ENCODE data around the gene SLC9B2. TPM values are rescaled to one million over a fixed set of nuclear protein-coding genes. Genes with fewer than 3 reads are reported as not detected.

Gene SLC9B2
- total and polyA plus RNA-seq, 2 donors: 4.7 to 6.4 TPM

DNA sequence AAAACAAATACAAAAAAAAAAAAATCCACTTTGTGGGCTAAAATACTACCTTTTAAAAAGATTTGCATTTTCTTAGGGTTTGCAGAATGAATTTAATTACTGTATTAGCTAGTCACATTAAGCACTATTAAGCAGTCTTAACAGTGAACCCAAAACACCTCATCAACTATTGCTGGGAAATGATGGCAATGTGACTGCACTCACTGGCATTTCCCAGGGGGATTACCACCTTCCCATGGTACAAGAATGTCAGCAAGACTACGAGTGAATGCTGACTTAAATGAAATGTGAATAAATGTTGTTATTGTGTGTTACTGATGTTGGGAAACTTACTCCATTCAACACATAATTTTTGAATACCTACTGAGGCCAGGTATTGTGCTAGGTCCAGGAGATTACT, 10.0 kb upstream of the SLC9B2 start:
- H3K4me3 ChIP-seq (ENCODE audit: low read length in 2 of 2): no peak overlapping the region
- peaks cover 24 to 66% of the 10 kb centered on the region in 2 donors for H3K36me3 ChIP-seq (ENCODE audit: control insufficient read depth in 2 of 2, insufficient read depth in 2 of 2, low read length in 1 of 2)
- WGBS: 93% methylated on average over 1 of the region's 1 CpG
- H3K27me3 ChIP-seq (ENCODE audit: control insufficient read depth in 2 of 2, insufficient read depth in 1 of 2, low read length in 1 of 2): no peaks in the 10 kb centered on the region
- H3K9me3 ChIP-seq (ENCODE audit: control insufficient read depth in 2 of 2, insufficient read depth in 1 of 2, low read length in 1 of 2): no peaks in the 10 kb centered on the region
- DNase-seq (ENCODE audit: low read depth in 6 of 9, low spot score in 9 of 9): no peak
- no peaks in the 10 kb centered on the region for H3K4me1 ChIP-seq (ENCODE audit: control insufficient read depth in 2 of 2, insufficient read depth in 2 of 2, low read length in 2 of 2)
- H3K27ac ChIP-seq (ENCODE audit: low read depth in 1 of 2, low read length in 1 of 2): no peak overlapping the region

DNA sequence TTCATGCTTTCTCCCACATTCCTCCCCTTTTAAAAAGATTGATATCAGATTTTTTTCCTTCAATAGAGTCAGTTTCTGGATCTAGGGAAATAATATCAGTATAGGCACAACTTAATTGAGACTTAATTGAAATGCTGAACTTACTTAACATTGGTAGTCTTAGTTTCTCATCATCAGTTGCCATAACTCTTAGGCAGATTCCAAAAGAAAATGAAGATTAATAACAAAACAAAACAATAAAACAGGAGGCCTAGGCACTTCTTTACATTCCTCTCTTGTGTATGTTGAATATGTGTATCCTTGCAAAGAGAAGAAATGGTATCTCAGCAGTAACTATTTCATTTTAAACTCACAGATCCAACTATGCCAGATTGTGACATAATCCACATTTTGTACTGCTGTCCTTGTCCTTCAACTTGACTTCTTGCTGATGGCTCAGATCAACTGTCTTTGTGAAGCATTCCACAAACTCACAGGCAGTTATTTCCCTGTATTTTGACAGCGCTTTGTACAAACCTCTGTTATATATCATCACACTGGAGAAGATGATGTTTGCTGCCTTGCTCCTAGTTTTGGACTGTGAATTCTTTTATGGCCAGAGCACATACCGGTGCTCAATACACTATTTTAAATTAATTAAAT, 9.1 kb upstream of the SLC9B2 start:
- Histone ChIP-seq H3K4me3 (ENCODE audit: low read length in 2 of 2) (no peak overlapping the region), H3K9me3 (ENCODE audit: control insufficient read depth in 2 of 2, insufficient read depth in 1 of 2, low read length in 1 of 2) (no peaks in the 10 kb centered on the region), H3K27ac (ENCODE audit: low read depth in 1 of 2, low read length in 1 of 2) (no peak overlapping the region), H3K4me1 (ENCODE audit: control insufficient read depth in 2 of 2, insufficient read depth in 2 of 2, low read length in 2 of 2) (no peaks in the 10 kb centered on the region), H3K27me3 (ENCODE audit: control insufficient read depth in 2 of 2, insufficient read depth in 1 of 2, low read length in 1 of 2) (no peaks in the 10 kb centered on the region), H3K36me3 (ENCODE audit: control insufficient read depth in 2 of 2, insufficient read depth in 2 of 2, low read length in 1 of 2) (peaks cover 24 to 65% of the 10 kb centered on the region in 2 donors)
- WGBS: over 99% methylated on average over 2 of the region's 2 CpGs
- DNase-seq (ENCODE audit: low read depth in 6 of 9, low spot score in 9 of 9): no peak

DNA sequence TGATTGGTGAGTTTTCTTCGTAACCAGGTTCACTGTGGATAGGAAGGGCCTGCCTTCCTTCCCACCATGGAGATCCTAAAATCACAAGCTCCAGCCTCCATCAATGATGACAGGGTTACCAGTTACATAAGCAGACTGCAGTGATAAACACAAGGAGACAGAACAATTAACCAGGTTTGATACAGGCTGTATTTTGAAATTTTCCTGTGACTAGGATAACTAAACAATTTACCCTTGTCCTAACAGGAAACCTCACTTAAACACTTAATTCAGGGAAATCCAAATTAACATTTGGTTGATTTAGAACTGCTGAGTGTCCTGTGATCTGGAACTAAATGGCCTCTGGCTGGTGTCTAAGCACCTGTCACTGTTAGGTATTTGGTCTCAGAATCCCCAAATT, 3.1 kb upstream of the SLC9B2 start:
- WGBS: 98% methylated on average over 1 of the region's 1 CpG

GRCh38 chr4:103075894-103076746, 441 bp downstream of the SLC9B2 start:
- peak in 7 of 9 donors; percentile 17 to 77 (median 40) for DNase-seq (ENCODE audit: low read depth in 6 of 9, low spot score in 9 of 9)

More for the DNA sequence above, 3.1 kb upstream of the SLC9B2 start:
- H3K9me3 ChIP-seq (ENCODE audit: control insufficient read depth in 2 of 2, insufficient read depth in 1 of 2, low read length in 1 of 2): no peaks in the 10 kb centered on the region
- no peak for DNase-seq (ENCODE audit: low read depth in 6 of 9, low spot score in 9 of 9)
- H3K27me3 ChIP-seq (ENCODE audit: control insufficient read depth in 2 of 2, insufficient read depth in 1 of 2, low read length in 1 of 2): no peaks in the 10 kb centered on the region
- H3K36me3 ChIP-seq (ENCODE audit: control insufficient read depth in 2 of 2, insufficient read depth in 2 of 2, low read length in 1 of 2): peaks cover 0 to 20% of the 10 kb centered on the region in 2 donors
- H3K4me3 ChIP-seq (ENCODE audit: low read length in 2 of 2): no peak overlapping the region
- peaks cover 0 to 9% of the 10 kb centered on the region in 2 donors for H3K4me1 ChIP-seq (ENCODE audit: control insufficient read depth in 2 of 2, insufficient read depth in 2 of 2, low read length in 2 of 2)
- no peak overlapping the region for H3K27ac ChIP-seq (ENCODE audit: low read depth in 1 of 2, low read length in 1 of 2)

GRCh38 chr4:103075435-103075893, 1.1 kb downstream of the SLC9B2 start:
- WGBS: 36% methylated on average over 4 of the region's 4 CpGs
- Histone ChIP-seq H3K27me3 (ENCODE audit: control insufficient read depth in 2 of 2, insufficient read depth in 1 of 2, low read length in 1 of 2) (no peaks in the 10 kb centered on the region), H3K4me1 (ENCODE audit: control insufficient read depth in 2 of 2, insufficient read depth in 2 of 2, low read length in 2 of 2) (peaks cover 0 to 9% of the 10 kb centered on the region in 2 donors), H3K9me3 (ENCODE audit: control insufficient read depth in 2 of 2, insufficient read depth in 1 of 2, low read length in 1 of 2) (no peaks in the 10 kb centered on the region), H3K4me3 (ENCODE audit: low read length in 2 of 2) (peak overlapping the region; percentile 57 to 62), H3K27ac (ENCODE audit: low read depth in 1 of 2, low read length in 1 of 2) (peak overlapping the region in 1 of 2 donors; percentile 71), H3K36me3 (ENCODE audit: control insufficient read depth in 2 of 2, insufficient read depth in 2 of 2, low read length in 1 of 2) (peaks cover 0 to 3% of the 10 kb centered on the region in 2 donors)
- peak in 1 of 9 donors; percentile 11 for DNase-seq (ENCODE audit: low read depth in 6 of 9, low spot score in 9 of 9)

More at GRCh38 chr4:103075894-103076746, 441 bp downstream of the SLC9B2 start:
- Histone ChIP-seq H3K36me3 (ENCODE audit: control insufficient read depth in 2 of 2, insufficient read depth in 2 of 2, low read length in 1 of 2) (peaks cover 0 to 7% of the 10 kb centered on the region in 2 donors), H3K27me3 (ENCODE audit: control insufficient read depth in 2 of 2, insufficient read depth in 1 of 2, low read length in 1 of 2) (no peaks in the 10 kb centered on the region), H3K4me1 (ENCODE audit: control insufficient read depth in 2 of 2, insufficient read depth in 2 of 2, low read length in 2 of 2) (peaks cover 0 to 9% of the 10 kb centered on the region in 2 donors), H3K4me3 (ENCODE audit: low read length in 2 of 2) (peak overlapping the region; percentile 57 to 62), H3K27ac (ENCODE audit: low read depth in 1 of 2, low read length in 1 of 2) (peak overlapping the region; percentile 38 to 71), H3K9me3 (ENCODE audit: control insufficient read depth in 2 of 2, insufficient read depth in 1 of 2, low read length in 1 of 2) (no peaks in the 10 kb centered on the region)
- WGBS: under 1% methylated on average over 82 of the region's 82 CpGs

GRCh38 chr4:103074744-103075434, 1.7 kb downstream of the SLC9B2 start:
- Histone ChIP-seq H3K27ac (ENCODE audit: low read depth in 1 of 2, low read length in 1 of 2) (no peak overlapping the region), H3K27me3 (ENCODE audit: control insufficient read depth in 2 of 2, insufficient read depth in 1 of 2, low read length in 1 of 2) (no peaks in the 10 kb centered on the region), H3K9me3 (ENCODE audit: control insufficient read depth in 2 of 2, insufficient read depth in 1 of 2, low read length in 1 of 2) (no peaks in the 10 kb centered on the region), H3K4me3 (ENCODE audit: low read length in 2 of 2) (no peak overlapping the region), H3K36me3 (ENCODE audit: control insufficient read depth in 2 of 2, insufficient read depth in 2 of 2, low read length in 1 of 2) (peaks cover 0 to 2% of the 10 kb centered on the region in 2 donors), H3K4me1 (ENCODE audit: control insufficient read depth in 2 of 2, insufficient read depth in 2 of 2, low read length in 2 of 2) (peaks cover 0 to 9% of the 10 kb centered on the region in 2 donors)
- WGBS: 95% methylated on average over 9 of the region's 9 CpGs
- no peak for DNase-seq (ENCODE audit: low read depth in 6 of 9, low spot score in 9 of 9)

DNA sequence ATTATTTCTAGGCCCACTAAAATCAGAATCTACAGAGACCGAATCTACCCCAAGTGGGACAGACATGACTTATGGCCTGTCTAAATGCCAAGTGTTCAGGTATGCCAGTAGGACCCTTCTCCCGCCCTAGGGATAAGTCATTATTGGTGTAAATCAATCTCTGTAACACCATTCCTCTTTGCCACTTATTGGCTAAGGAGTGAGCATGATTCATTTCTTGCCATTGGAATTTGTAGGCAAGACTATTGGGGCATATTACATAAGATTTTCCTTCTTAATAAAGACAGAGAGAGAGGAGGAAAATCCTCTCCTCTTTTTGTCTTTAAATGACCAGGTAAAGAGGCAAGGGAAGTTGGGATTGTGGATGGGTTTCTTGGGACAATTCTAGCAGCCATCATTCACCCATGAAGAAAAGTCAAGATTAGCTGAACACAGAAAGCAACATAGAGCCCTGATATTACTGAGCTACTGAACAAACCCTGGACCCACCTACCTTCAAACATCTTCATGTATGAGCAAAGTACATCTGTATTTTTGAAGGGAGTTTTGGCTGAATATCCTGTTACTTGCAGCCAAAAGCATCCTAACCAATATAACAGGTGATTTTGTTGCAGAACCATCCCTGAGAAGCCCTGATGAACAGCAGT, 2.6 kb downstream of the SLC9B2 start:
- H3K4me3 ChIP-seq (ENCODE audit: low read length in 2 of 2): no peak overlapping the region
- no peaks in the 10 kb centered on the region for H3K36me3 ChIP-seq (ENCODE audit: control insufficient read depth in 2 of 2, insufficient read depth in 2 of 2, low read length in 1 of 2)
- H3K27ac ChIP-seq (ENCODE audit: low read depth in 1 of 2, low read length in 1 of 2): no peak overlapping the region
- no peaks in the 10 kb centered on the region for H3K27me3 ChIP-seq (ENCODE audit: control insufficient read depth in 2 of 2, insufficient read depth in 1 of 2, low read length in 1 of 2)
- DNase-seq (ENCODE audit: low read depth in 6 of 9, low spot score in 9 of 9): no peak
- no peaks in the 10 kb centered on the region for H3K9me3 ChIP-seq (ENCODE audit: control insufficient read depth in 2 of 2, insufficient read depth in 1 of 2, low read length in 1 of 2)
- 99% methylated on average over 2 of the region's 2 CpGs for WGBS
- peaks cover 0 to 9% of the 10 kb centered on the region in 2 donors for H3K4me1 ChIP-seq (ENCODE audit: control insufficient read depth in 2 of 2, insufficient read depth in 2 of 2, low read length in 2 of 2)

DNA sequence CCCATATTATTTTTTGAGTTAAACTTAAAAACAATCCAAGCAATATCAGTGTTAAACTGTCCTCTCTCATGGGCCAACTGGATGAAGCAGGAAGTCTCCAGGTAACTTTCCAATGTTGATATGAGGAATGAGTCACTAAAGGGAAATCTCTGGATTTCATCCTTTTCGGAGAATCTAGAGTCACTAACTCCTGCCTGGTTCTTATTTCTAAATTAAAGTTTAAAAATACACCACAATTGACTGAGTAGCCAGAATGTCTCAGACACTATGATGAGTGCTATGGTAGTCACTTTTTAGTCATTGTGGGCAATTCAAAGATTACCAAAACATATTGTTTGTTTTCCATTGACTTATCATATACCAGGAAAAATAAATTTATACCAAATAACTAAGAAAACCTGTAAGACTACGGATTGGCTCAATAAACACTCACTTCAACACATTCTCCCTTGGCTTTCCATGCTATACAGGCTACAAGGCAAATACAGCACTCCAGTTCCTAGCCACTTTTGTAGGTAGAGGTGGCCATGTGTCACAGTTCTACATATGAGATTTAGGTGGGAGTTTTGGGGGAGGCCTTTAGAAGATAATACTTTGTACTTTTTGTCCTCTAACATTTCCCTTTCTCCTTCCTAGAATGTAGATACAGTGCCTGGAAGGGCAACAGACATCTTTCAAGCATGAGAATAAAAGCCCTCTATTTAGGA, 8.6 kb downstream of the SLC9B2 start:
- 98% methylated on average over 2 of the region's 2 CpGs for WGBS

More for the DNA sequence above, 8.6 kb downstream of the SLC9B2 start:
- H3K9me3 ChIP-seq (ENCODE audit: control insufficient read depth in 2 of 2, insufficient read depth in 1 of 2, low read length in 1 of 2): no peaks in the 10 kb centered on the region
- H3K4me3 ChIP-seq (ENCODE audit: low read length in 2 of 2): no peak overlapping the region
- no peak for DNase-seq (ENCODE audit: low read depth in 6 of 9, low spot score in 9 of 9)
- H3K36me3 ChIP-seq (ENCODE audit: control insufficient read depth in 2 of 2, insufficient read depth in 2 of 2, low read length in 1 of 2): no peaks in the 10 kb centered on the region
- H3K27me3 ChIP-seq (ENCODE audit: control insufficient read depth in 2 of 2, insufficient read depth in 1 of 2, low read length in 1 of 2): no peaks in the 10 kb centered on the region
- H3K27ac ChIP-seq (ENCODE audit: low read depth in 1 of 2, low read length in 1 of 2): no peak overlapping the region
- no peaks in the 10 kb centered on the region for H3K4me1 ChIP-seq (ENCODE audit: control insufficient read depth in 2 of 2, insufficient read depth in 2 of 2, low read length in 2 of 2)
